Keratinocyte (primary cell): Measurements from ENCODE around the gene RTN4RL2. TPM values are rescaled to one million over a fixed set of nuclear protein-coding genes. Genes with fewer than 3 reads are reported as not detected.

Experiments used
- DNase-seq: peaks from one replicate; pipeline ENCODE4 v3.0.0-alpha.2; 2011; ENCODE audit warnings: low read depth, missing footprints, low spot score
- FAIRE-seq: peaks from 2 replicates; lab custom pipeline; 2011; peaks lifted over from hg19 to GRCh38; lab: Jason Lieb, UNC
- H2AFZ ChIP-seq: 2 replicates; pipeline ENCODE4 v1.6.0; 2012; ENCODE audit warnings: low read length, control low read depth, inconsistent platforms; ENCODE audit not compliant: control insufficient read depth
- H3K27ac ChIP-seq: 2 replicates; pipeline ENCODE4 v1.5.1; 2011; ENCODE audit warnings: low read length; ENCODE audit not compliant: control insufficient read depth, insufficient read depth
- H3K27me3 ChIP-seq: 3 replicates; pipeline ENCODE4 v1.6.0; 2011; ENCODE audit warnings: low read length; ENCODE audit not compliant: control insufficient read depth, insufficient read depth; ENCODE audit errors: extremely low read depth
- H3K36me3 ChIP-seq, 2 experiments: 2 replicates in 1 of 2; 3 replicates in 1 of 2; pipeline ENCODE4 v1.5.1; 2011; ENCODE audit warnings: low read length in 2 of 2, mild to moderate bottlenecking in 1 of 2; ENCODE audit not compliant: control insufficient read depth in 2 of 2, insufficient read depth in 2 of 2; ENCODE audit errors: extremely low read depth in 1 of 2
- H3K4me1 ChIP-seq: 3 replicates; pipeline ENCODE4 v1.5.1; 2011; ENCODE audit warnings: low read length; ENCODE audit not compliant: control insufficient read depth, insufficient read depth; ENCODE audit errors: extremely low read depth
- H3K4me2 ChIP-seq: 3 replicates; pipeline ENCODE4 v1.6.0; 2011; ENCODE audit warnings: low read depth, low read length; ENCODE audit not compliant: control insufficient read depth, insufficient read depth; ENCODE audit errors: extremely low read depth
- H3K4me3 ChIP-seq, 3 experiments: fragments of 200-600 bp in 1 of 3; sonication (generic) in 1 of 3; 2 replicates in 2 of 3; 3 replicates in 1 of 3; pipeline ENCODE4 v1.5.1; 2011 to 2016; ENCODE audit warnings: low read length in 3 of 3, mild to moderate bottlenecking in 3 of 3, control low read depth in 2 of 3, inconsistent platforms in 1 of 3, low read depth in 1 of 3, mixed read lengths in 1 of 3, mixed run types in 1 of 3, moderate library complexity in 1 of 3; ENCODE audit not compliant: control insufficient read depth in 2 of 3, insufficient read depth in 2 of 3; ENCODE audit errors: extremely low read depth in 1 of 3
- H3K79me2 ChIP-seq: 2 replicates; pipeline ENCODE4 v1.6.0; 2012; ENCODE audit warnings: low read length; ENCODE audit not compliant: control insufficient read depth, insufficient read depth
- H3K9ac ChIP-seq: 3 replicates; pipeline ENCODE4 v1.6.0; 2011; ENCODE audit warnings: low read length; ENCODE audit not compliant: control insufficient read depth, insufficient read depth; ENCODE audit errors: extremely low read depth
- H3K9me1 ChIP-seq: 3 replicates; pipeline ENCODE4 v1.6.0; 2011; ENCODE audit warnings: low read length; ENCODE audit not compliant: control insufficient read depth, insufficient read depth; ENCODE audit errors: extremely low read depth
- H3K9me3 ChIP-seq: 2 replicates; pipeline ENCODE4 v1.5.1; 2012; ENCODE audit warnings: low read depth, low read length; ENCODE audit not compliant: control insufficient read depth
- H4K20me1 ChIP-seq: 3 replicates; pipeline ENCODE4 v1.6.0; 2011; ENCODE audit warnings: low read length; ENCODE audit not compliant: control insufficient read depth, insufficient read depth; ENCODE audit errors: extremely low read depth
- EZH2 ChIP-seq: IDR thresholded peaks from one replicate; pipeline ENCODE4 v1.6.1; 2012; ENCODE audit warnings: inconsistent platforms, mild to moderate bottlenecking, low read length, moderate library complexity
- dilution Hi-C: fragments of 300-500 bp; cut with MboI; formaldehyde crosslinking; loops from one replicate; pipeline ENCODE4 v1.7.0; 2020; ENCODE audit warnings: low sequenced_read_pairs; ENCODE audit not compliant: extremely low pct_ligation_motif_present
- polyA plus RNA-seq, 5 experiments: library from polyadenylated mRNA; depleted of rRNA in 3 of 5; stranded (reverse) in 3 of 5; stranded (forward) in 1 of 5; unstranded in 1 of 5; fragments of >200 nt; gene quantifications; 1 replicate in 1 of 5; 2 replicates in 3 of 5; 3 replicates in 1 of 5; pipeline versions ENCODE4 v1.2.1 to v1.2.3, GENCODE V29; 2011 to 2012; ENCODE audit warnings: missing spikeins in 2 of 5, low read depth in 1 of 5, low replicate concordance in 1 of 5
- TF ChIP-seq, protein P1 (sequence below), 3 experiments: IDR thresholded peaks in 1 of 3; conservative IDR thresholded peaks in 1 of 3; optimal IDR thresholded peaks in 1 of 3; 2 replicates in 2 of 3; 3 replicates in 1 of 3; pipeline versions ENCODE3 to v1.5.1; 2011; ENCODE audit warnings: low read length in 3 of 3, mild to moderate bottlenecking in 3 of 3, moderate library complexity in 2 of 3, control low read depth in 1 of 3, inconsistent platforms in 1 of 3; ENCODE audit not compliant: insufficient read depth in 2 of 3; ENCODE audit errors: extremely low read depth in 1 of 3

The RTN4RL2 gene
- polyA plus RNA-seq, 1 donor (not counting 4 experiments of a cell fraction or from before 2014, with no cell fraction given): 0.03 TPM

DNA sequence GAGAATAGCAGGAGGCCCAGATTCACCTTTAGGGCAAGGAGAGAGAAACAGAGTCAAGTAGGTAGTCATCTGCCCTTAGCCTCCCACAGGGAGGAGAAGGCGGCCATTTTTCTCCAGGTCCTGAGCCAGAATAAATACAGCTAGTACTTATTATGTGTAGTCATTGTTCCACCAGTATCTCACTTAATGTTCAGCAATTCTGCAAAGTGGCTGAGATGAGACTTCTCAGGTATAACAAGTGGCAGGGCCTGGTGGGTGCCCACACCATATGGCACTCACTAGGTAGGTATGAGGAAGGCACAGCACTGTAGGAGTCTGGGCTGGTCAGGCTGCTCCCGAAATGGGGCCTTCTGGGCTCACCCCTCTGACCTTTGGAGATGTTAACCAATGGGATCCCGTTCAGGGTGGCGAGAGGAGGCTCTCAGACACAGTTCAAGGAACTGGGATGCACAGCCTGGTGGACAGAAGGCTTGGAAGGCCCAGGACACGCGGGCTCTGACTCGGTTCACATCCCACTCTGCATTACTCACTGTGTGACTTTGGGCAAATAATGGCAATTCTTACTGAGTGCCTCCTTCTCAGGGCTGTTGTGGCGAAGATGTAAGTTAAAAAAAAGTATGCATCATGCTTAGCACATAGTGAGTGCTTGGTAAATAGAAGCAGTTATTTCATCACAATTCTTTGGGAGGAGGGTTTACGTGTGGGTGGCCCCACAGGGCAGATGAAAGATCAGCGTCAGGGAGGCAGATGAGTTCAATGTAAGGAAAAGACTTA lies 25.1 kb downstream of the RTN4RL2 start:
- H3K9ac ChIP-seq: no peak overlapping the region
- FAIRE-seq: no peak

DNA sequence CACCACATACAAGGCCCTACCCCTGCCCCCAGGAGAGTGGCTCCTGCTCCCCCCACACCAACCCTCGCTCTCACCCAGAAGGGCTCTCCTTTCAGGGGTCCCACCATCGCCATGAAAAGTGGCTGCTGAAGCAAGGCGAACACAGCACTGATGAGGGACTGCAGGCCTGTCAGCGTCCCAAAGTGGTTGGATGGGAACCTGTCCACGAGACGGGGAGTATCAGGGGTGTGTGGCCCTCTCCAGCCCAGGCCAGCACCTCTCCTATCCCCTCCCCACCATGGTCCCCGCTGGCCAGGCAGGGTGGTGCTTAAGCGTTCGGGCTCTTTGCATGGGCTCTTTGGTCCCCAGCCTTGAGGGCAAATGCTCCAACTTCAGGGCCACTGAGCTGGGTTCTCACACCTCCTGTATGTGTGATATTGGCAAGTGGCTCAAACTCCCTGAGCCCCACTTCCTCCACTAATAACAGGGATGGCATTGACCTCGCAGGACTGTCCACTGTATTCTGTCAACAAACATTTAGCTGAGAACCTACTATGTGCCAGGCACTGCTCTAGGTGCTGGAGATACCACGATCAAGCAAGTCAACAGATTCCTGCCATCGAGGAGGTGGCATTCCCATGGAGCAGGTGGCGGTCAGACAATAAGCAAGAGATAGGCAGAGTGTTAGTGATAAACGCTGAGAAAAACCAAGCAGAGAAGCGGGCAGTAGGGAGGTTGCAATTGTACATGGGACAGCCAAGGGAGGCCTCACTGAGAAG lies 26.9 kb downstream of the RTN4RL2 start:
- Histone ChIP-seq H3K27ac (no peak overlapping the region), H3K9ac (no peak overlapping the region), H2AFZ (no peak overlapping the region), H3K4me3 (no peak overlapping the region), H4K20me1 (no peaks in the 10 kb centered on the region), H3K4me1 (no peaks in the 10 kb centered on the region), H3K36me3 (no peaks in the 10 kb centered on the region), H3K9me1 (no peaks in the 10 kb centered on the region), H3K4me2 (no peak overlapping the region), H3K9me3 (no peaks in the 10 kb centered on the region), H3K27me3 (peaks cover 4% of the 10 kb centered on the region), H3K79me2 (no peaks in the 10 kb centered on the region)
- TF ChIP-seq EZH2: no peak
- TF ChIP-seq, protein P1, sequence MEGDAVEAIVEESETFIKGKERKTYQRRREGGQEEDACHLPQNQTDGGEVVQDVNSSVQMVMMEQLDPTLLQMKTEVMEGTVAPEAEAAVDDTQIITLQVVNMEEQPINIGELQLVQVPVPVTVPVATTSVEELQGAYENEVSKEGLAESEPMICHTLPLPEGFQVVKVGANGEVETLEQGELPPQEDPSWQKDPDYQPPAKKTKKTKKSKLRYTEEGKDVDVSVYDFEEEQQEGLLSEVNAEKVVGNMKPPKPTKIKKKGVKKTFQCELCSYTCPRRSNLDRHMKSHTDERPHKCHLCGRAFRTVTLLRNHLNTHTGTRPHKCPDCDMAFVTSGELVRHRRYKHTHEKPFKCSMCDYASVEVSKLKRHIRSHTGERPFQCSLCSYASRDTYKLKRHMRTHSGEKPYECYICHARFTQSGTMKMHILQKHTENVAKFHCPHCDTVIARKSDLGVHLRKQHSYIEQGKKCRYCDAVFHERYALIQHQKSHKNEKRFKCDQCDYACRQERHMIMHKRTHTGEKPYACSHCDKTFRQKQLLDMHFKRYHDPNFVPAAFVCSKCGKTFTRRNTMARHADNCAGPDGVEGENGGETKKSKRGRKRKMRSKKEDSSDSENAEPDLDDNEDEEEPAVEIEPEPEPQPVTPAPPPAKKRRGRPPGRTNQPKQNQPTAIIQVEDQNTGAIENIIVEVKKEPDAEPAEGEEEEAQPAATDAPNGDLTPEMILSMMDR (optimal IDR thresholded peaks at IDR 0.05 in 1 of 3, IDR thresholded peaks at IDR 0.05 in 1 of 3, conservative IDR thresholded peaks at IDR 0.05 in 1 of 3; ENCODE audit: extremely low read depth in 1 of 3, insufficient read depth in 2 of 3, low read length in 3 of 3): no peak
- dilution Hi-C loops: no loop called here
- no peak for DNase-seq
- no peak for FAIRE-seq

More for the DNA sequence above, 25.1 kb downstream of the RTN4RL2 start:
- no peak overlapping the region for H3K4me3 ChIP-seq
- no peaks in the 10 kb centered on the region for H3K4me1 ChIP-seq
- H3K79me2 ChIP-seq: no peaks in the 10 kb centered on the region
- no peaks in the 10 kb centered on the region for H3K36me3 ChIP-seq
- dilution Hi-C loops: no loop called here
- no peaks in the 10 kb centered on the region for H4K20me1 ChIP-seq
- H2AFZ ChIP-seq: no peak overlapping the region
- peaks cover 10% of the 10 kb centered on the region for H3K27me3 ChIP-seq
- TF ChIP-seq EZH2: no peak
- TF ChIP-seq, protein P1 (optimal IDR thresholded peaks at IDR 0.05 in 1 of 3, IDR thresholded peaks at IDR 0.05 in 1 of 3, conservative IDR thresholded peaks at IDR 0.05 in 1 of 3; ENCODE audit: extremely low read depth in 1 of 3, insufficient read depth in 2 of 3, low read length in 3 of 3): no peak
- no peaks in the 10 kb centered on the region for H3K9me3 ChIP-seq
- no peaks in the 10 kb centered on the region for H3K9me1 ChIP-seq
- no peak overlapping the region for H3K4me2 ChIP-seq
- H3K27ac ChIP-seq: no peak overlapping the region
- DNase-seq: no peak
